ENCODE data around the gene IRS1. TPM values are rescaled to one million over a fixed set of nuclear protein-coding genes. Genes with fewer than 3 reads are reported as not detected.
"Not testable (repeated sequence)": the region's sequence is repeated elsewhere in the genome, so short reads cannot be mapped to it uniquely, and the experiment has no call there.

IRS1 gene
- total and polyA plus RNA-seq, 2 experiments from 2014 or later = 4.1 to 40.4 TPM

GRCh38 chr2:226845386-226846116 is 45.9 kb upstream of the IRS1 start:
- no peak for TF ChIP-seq CTCF (IDR thresholded peaks at IDR 0.05; ENCODE audit: low read depth, low read length)
- no peak overlapping the region for H3K4me3 ChIP-seq
- DNase-seq (ENCODE audit: low read depth in 1 of 2, low spot score in 1 of 2) = no peak
- no peak overlapping the region for H3K27ac ChIP-seq
- H3K27me3 ChIP-seq = no peaks in the 10 kb centered on the region
- no peaks in the 10 kb centered on the region for H3K9me3 ChIP-seq (ENCODE audit: low read depth)
- H3K4me1 ChIP-seq (ENCODE audit: low read depth) = no peaks in the 10 kb centered on the region
- H3K36me3 ChIP-seq = no peaks in the 10 kb centered on the region

DNA sequence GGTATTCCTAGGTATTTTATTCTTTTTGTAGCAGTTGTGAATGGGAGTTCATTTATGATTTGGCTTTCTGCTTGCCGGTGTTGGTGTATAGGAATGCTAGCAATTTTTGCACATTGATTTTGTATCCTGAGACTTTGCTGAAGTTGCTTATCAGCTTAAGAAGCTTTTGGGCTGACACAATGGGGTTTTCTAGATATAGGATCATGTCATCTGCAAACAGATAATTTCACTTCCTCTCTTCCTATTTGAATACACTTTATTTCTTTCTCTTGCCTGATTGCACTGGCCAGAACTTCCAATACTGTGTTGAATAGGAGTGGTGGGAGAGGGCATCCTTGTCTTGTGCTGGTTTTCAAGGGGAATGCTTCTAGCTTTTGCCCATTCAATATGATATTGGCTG is 43.4 kb upstream of the IRS1 start:
- H3K27me3 ChIP-seq; H3K9me3 ChIP-seq (ENCODE audit: low read depth); H3K27ac ChIP-seq; H3K4me1 ChIP-seq (ENCODE audit: low read depth); H3K4me3 ChIP-seq; H3K36me3 ChIP-seq; DNase-seq (ENCODE audit: low read depth in 1 of 2, low spot score in 1 of 2): not testable (repeated sequence)

DNA sequence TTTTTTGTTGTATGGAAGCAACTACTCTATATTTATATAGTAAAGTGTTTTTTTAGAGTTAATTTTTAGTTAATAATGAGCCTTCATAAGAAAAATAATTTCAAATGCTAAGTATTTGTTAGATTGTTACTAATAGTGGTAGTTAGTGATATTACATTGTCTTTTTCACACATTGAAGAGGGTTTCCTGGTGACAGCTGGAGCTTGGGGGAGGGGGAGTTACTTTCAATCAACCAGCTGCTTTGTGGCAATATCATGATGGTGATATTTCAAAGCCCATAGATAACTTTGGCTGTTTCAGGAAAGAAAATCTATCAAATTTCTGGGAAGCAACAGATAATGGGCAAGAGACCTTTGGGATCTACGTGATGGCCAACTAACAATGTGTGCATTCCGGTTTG is 40.3 kb upstream of the IRS1 start:
- H3K4me3 ChIP-seq = no peak overlapping the region
- no peaks in the 10 kb centered on the region for H3K9me3 ChIP-seq (ENCODE audit: low read depth)
- no peak overlapping the region for H3K27ac ChIP-seq
- no peak for TF ChIP-seq CTCF (IDR thresholded peaks at IDR 0.05; ENCODE audit: low read depth, low read length)
- DNase-seq (ENCODE audit: low read depth in 1 of 2, low spot score in 1 of 2) = no peak
- peaks cover 5% of the 10 kb centered on the region for H3K4me1 ChIP-seq (ENCODE audit: low read depth)
- H3K36me3 ChIP-seq = no peaks in the 10 kb centered on the region
- H3K27me3 ChIP-seq = no peaks in the 10 kb centered on the region

- Histone ChIP-seq H3K27me3 (no peaks in the 10 kb centered on the region), H3K4me3 (no peak overlapping the region), H3K36me3 (no peaks in the 10 kb centered on the region), H3K27ac (no peak overlapping the region), H3K9me3 (ENCODE audit: low read depth) (no peaks in the 10 kb centered on the region), H3K4me1 (ENCODE audit: low read depth) (peaks cover 5% of the 10 kb centered on the region)
- no peak for TF ChIP-seq CTCF (IDR thresholded peaks at IDR 0.05; ENCODE audit: low read depth, low read length)
- DNase-seq (ENCODE audit: low read depth in 1 of 2, low spot score in 1 of 2) = no peak
Observed at GRCh38 chr2:226839161-226839560, 39.5 kb upstream of the IRS1 start.

- H3K9me3 ChIP-seq (ENCODE audit: low read depth) = no peaks in the 10 kb centered on the region
- H3K27ac ChIP-seq = no peak overlapping the region
- no peak overlapping the region for H3K4me3 ChIP-seq
- DNase-seq (ENCODE audit: low read depth in 1 of 2, low spot score in 1 of 2) = no peak
- TF ChIP-seq CTCF (IDR thresholded peaks at IDR 0.05; ENCODE audit: low read depth, low read length) = no peak
- no peaks in the 10 kb centered on the region for H3K27me3 ChIP-seq
- H3K4me1 ChIP-seq (ENCODE audit: low read depth) = peaks cover 5% of the 10 kb centered on the region
- H3K36me3 ChIP-seq = no peaks in the 10 kb centered on the region
Observed at GRCh38 chr2:226838722-226839121, 39.1 kb upstream of the IRS1 start.

DNA sequence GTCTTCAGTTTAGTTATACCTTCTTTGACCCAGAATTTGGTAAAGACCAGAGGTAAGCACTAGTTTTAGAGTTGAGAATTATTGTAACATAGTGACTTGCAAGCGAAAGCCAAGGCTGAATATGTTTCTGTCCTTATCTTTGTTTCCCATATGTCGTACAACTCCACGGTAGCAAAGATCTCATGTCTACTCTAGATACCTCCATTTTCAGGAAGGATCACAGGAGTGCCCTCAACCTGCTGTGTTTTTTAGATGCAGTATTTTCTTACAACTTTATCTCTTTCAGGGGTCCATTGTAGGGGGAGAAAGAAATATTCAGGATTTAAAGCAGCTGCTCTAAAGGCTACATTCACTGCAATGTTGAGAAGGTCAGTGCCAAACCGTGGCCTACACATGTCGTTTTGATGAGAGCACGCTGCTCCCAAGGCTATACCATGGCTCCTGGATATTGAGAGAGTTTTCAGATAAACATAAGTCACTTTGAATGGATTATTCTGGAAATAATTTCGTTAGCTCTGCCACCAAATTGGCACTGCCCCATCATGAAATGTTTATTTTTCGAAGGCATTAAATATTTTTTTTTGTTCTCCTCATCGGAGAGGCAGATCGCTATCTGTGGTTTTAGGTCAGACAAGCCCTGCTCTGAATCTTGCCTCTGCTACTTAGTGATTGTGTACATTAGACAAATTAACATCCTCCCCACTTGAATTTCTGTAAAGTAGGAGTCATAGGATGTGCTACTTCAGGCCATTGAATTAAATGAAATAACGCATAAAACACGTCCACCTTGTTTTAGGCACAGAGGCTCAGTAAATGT is 38.4 kb upstream of the IRS1 start:
- no peaks in the 10 kb centered on the region for H3K36me3 ChIP-seq
- no peak overlapping the region for H3K27ac ChIP-seq
- H3K27me3 ChIP-seq = no peaks in the 10 kb centered on the region
- no peaks in the 10 kb centered on the region for H3K9me3 ChIP-seq (ENCODE audit: low read depth)
- no peak overlapping the region for H3K4me3 ChIP-seq
- TF ChIP-seq CTCF (IDR thresholded peaks at IDR 0.05; ENCODE audit: low read depth, low read length) = no peak
- peaks cover 5% of the 10 kb centered on the region for H3K4me1 ChIP-seq (ENCODE audit: low read depth)
- no peak for DNase-seq (ENCODE audit: low read depth in 1 of 2, low spot score in 1 of 2)

All from cardiac muscle cell (in vitro differentiated cells and primary cell).